Activated naive CD8-positive, alpha-beta T cell (primary cell): ENCODE data around the gene GADL1.

ENCODE experiments used
- H3K27ac Mint-ChIP-seq: one replicate; pipeline ENCODE4 v1.8.0; 2021; ENCODE audit warnings: mixed read lengths
- H3K27me3 Mint-ChIP-seq: one replicate; pipeline ENCODE4 v1.8.0; 2021; ENCODE audit warnings: mixed read lengths
- H3K36me3 Mint-ChIP-seq: one replicate; pipeline ENCODE4 v1.8.0; 2021; ENCODE audit warnings: mixed read lengths
- H3K4me1 Mint-ChIP-seq: one replicate; pipeline ENCODE4 v1.8.0; 2021; ENCODE audit warnings: low read depth, mixed read lengths
- H3K4me3 Mint-ChIP-seq: one replicate; pipeline ENCODE4 v1.8.0; 2021; ENCODE audit warnings: mild to moderate bottlenecking, mixed read lengths
- H3K9me3 Mint-ChIP-seq: one replicate; pipeline ENCODE4 v1.8.0; 2021; ENCODE audit warnings: low read depth, mixed read lengths

The GADL1 gene

GRCh38 chr3:30810625-30811024 is 83.8 kb downstream of the GADL1 start:
- no peak overlapping the region for H3K4me3 Mint-ChIP-seq
- no peak overlapping the region for H3K27ac Mint-ChIP-seq
- H3K36me3 Mint-ChIP-seq: peaks cover 2% of the 10 kb centered on the region
- peaks cover 4% of the 10 kb centered on the region for H3K27me3 Mint-ChIP-seq
- no peaks in the 10 kb centered on the region for H3K4me1 Mint-ChIP-seq
- H3K9me3 Mint-ChIP-seq: no peaks in the 10 kb centered on the region

DNA sequence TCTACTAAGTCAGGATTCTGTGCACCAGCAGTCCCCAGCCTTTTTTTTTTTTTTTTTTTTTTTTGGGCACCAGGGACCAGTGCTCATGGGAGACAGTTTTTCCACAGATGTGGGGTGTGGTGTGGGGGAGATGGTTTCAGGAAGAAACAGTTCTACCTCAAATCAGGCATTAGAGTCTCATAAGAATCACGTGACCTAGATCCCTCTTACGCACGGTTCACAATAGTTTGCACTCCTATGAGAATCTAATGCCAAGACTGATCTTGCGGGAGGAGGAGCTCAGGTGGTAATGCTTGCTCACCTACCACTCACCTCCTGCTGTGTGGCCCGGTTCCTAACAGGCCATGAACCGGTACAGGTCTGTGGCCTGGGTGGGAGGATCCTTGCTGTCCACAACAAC is 88.8 kb downstream of the GADL1 start:
- H3K4me3 Mint-ChIP-seq: no peak overlapping the region
- H3K36me3 Mint-ChIP-seq: peaks cover 2% of the 10 kb centered on the region
- H3K4me1 Mint-ChIP-seq: no peaks in the 10 kb centered on the region
- H3K27me3 Mint-ChIP-seq: peaks cover 2% of the 10 kb centered on the region
- H3K9me3 Mint-ChIP-seq: no peaks in the 10 kb centered on the region
- no peak overlapping the region for H3K27ac Mint-ChIP-seq

- Mint-ChIP-seq H3K27ac (no peak overlapping the region), H3K27me3 (peaks cover 2% of the 10 kb centered on the region), H3K4me1 (no peaks in the 10 kb centered on the region), H3K4me3 (no peak overlapping the region), H3K36me3 (peaks cover 2% of the 10 kb centered on the region), H3K9me3 (no peaks in the 10 kb centered on the region)
These were observed 89.5 kb downstream of the GADL1 start for GRCh38 chr3:30804984-30805383.

DNA sequence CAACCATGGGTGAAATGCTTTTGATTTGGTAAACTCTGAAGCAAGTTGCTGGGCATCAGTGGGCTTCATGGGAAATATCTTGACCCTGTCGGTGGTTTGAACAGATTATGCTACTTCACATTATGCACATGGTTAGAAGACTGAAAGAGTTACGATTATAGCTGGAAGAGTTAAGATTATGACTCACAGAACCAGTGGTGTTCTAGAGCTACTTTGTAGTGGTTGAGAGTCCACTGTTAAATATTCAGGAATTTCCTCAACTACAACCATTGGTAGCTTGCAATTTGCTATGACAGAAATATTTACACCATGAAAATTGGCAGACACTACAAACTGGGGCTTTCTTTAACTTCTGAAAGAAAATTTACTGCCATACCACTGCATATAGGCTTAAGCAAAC is 99.3 kb downstream of the GADL1 start:
- no peaks in the 10 kb centered on the region for H3K9me3 Mint-ChIP-seq
- H3K27me3 Mint-ChIP-seq: peaks cover 7% of the 10 kb centered on the region
- H3K36me3 Mint-ChIP-seq: no peaks in the 10 kb centered on the region
- H3K27ac Mint-ChIP-seq: no peak overlapping the region
- H3K4me1 Mint-ChIP-seq: no peaks in the 10 kb centered on the region
- no peak overlapping the region for H3K4me3 Mint-ChIP-seq

GRCh38 chr3:30793740-30794139 is 100.7 kb downstream of the GADL1 start:
- Mint-ChIP-seq H3K27me3 (peaks cover 7% of the 10 kb centered on the region), H3K36me3 (no peaks in the 10 kb centered on the region), H3K27ac (no peak overlapping the region), H3K9me3 (no peaks in the 10 kb centered on the region), H3K4me3 (no peak overlapping the region), H3K4me1 (no peaks in the 10 kb centered on the region)

- Mint-ChIP-seq H3K27me3 (peaks cover 7% of the 10 kb centered on the region), H3K27ac (no peak overlapping the region), H3K4me3 (no peak overlapping the region), H3K9me3 (no peaks in the 10 kb centered on the region), H3K36me3 (no peaks in the 10 kb centered on the region), H3K4me1 (no peaks in the 10 kb centered on the region)
These were observed 104.3 kb downstream of the GADL1 start for GRCh38 chr3:30790150-30790549.

DNA sequence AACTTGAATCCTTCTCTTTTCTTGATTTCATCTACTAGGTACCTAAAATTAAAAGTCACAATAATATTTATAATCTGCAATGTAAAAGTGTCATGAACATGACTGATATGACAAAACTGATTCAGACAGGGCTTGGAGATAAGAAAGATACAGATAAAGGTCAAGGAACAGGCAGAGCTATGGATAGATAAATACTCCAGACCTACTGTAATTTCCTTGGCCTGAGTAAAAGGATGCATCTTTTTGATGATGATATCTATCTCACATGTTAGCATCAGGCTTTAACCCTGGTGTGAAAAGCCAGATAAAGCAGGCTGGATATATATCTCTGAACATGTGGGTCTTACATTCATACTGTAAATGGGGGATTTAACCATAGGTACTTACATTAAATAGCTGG is 108.1 kb downstream of the GADL1 start:
- H3K36me3 Mint-ChIP-seq: no peaks in the 10 kb centered on the region
- H3K4me1 Mint-ChIP-seq: no peaks in the 10 kb centered on the region
- no peaks in the 10 kb centered on the region for H3K9me3 Mint-ChIP-seq
- peaks cover 3% of the 10 kb centered on the region for H3K27me3 Mint-ChIP-seq
- no peak overlapping the region for H3K27ac Mint-ChIP-seq
- H3K4me3 Mint-ChIP-seq: no peak overlapping the region

DNA sequence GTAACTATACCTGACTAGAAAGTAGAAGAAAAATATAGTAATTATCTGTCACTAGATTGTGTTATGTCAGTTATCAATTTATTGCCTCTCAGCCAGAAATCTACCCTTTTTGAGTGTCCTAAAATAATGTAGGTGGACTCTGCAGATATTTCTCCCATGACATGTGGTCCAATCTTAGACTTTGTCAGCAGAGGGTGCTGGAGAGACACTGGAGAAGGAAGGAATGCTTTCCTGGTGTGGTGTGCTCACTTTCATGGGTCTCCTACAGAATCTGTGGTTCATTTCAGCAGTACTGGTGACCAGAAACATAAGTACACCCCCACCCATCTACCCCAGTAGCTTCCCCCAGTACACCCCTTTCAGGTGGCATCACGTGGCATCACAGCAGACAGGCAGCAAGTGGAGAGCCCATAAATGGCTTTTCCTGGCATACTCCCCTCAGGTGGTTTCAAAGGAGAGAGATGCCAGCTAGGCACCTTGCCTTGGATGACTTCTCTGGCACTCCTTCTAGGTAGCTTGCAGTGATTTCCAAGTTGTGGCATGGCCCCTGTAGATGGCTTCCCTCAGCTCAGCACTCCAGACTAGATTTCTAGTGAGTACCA is 114.7 kb downstream of the GADL1 start:
- Mint-ChIP-seq H3K27ac (no peak overlapping the region), H3K9me3 (no peaks in the 10 kb centered on the region), H3K4me1 (no peaks in the 10 kb centered on the region)

DNA sequence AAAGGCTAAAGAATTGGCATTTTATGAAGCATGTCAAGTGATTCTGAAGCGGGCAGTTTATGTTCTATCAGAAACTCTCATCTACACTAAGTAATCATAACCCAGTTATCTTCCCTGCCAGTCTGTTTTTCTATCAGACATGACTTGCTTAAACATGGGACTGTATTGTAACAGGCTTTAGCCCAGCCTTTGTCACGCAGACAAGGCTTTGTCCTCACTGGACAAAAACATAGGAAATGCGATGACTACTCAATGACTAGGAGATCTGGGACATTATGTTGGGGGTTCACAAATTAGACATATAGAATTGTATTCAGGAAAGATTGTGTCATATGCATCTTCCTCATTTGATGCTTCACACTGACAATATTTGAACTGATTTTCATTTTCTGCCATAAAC is 115.5 kb downstream of the GADL1 start:
- no peaks in the 10 kb centered on the region for H3K4me1 Mint-ChIP-seq
- peaks cover 6% of the 10 kb centered on the region for H3K27me3 Mint-ChIP-seq
- H3K9me3 Mint-ChIP-seq: no peaks in the 10 kb centered on the region
- H3K36me3 Mint-ChIP-seq: no peaks in the 10 kb centered on the region
- H3K27ac Mint-ChIP-seq: no peak overlapping the region
- H3K4me3 Mint-ChIP-seq: no peak overlapping the region

More for the DNA sequence above, 114.7 kb downstream of the GADL1 start:
- Mint-ChIP-seq H3K36me3 (no peaks in the 10 kb centered on the region), H3K4me3 (no peak overlapping the region), H3K27me3 (peaks cover 6% of the 10 kb centered on the region)

DNA sequence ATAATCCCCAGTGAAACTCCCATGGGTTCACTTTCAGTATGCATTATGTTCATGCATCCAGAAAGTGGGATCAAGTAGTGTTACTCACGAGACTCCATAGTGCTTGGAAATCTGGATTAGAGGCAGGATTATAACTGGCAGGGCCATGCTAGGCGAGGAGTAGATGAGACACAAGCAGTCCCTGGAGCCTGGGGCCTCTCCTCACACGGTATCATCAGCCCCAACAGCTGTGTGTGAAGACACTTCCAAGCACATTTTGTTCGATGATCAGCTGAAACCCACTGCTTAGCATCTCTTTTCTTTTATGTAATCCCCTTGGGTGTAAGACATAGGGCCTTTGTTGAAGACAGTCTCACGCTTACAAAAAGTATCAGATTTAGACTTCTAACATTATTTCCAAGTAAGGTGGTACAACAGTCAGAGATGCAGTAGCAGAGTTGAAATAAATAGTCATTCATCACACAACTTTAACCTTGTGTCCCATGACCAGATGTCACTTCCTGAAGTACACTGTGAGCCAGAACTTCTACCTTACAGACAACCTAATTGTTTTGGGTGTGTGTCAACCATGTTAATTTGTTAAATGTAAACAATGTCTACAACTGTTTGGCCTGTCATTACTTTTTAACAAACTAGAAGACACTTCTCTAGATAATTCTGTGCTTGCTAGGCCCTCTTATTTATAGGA is 116.9 kb downstream of the GADL1 start:
- H3K27ac Mint-ChIP-seq: no peak overlapping the region
- no peaks in the 10 kb centered on the region for H3K9me3 Mint-ChIP-seq
- peaks cover 8% of the 10 kb centered on the region for H3K27me3 Mint-ChIP-seq
- H3K4me1 Mint-ChIP-seq: no peaks in the 10 kb centered on the region
- no peak overlapping the region for H3K4me3 Mint-ChIP-seq
- H3K36me3 Mint-ChIP-seq: no peaks in the 10 kb centered on the region

DNA sequence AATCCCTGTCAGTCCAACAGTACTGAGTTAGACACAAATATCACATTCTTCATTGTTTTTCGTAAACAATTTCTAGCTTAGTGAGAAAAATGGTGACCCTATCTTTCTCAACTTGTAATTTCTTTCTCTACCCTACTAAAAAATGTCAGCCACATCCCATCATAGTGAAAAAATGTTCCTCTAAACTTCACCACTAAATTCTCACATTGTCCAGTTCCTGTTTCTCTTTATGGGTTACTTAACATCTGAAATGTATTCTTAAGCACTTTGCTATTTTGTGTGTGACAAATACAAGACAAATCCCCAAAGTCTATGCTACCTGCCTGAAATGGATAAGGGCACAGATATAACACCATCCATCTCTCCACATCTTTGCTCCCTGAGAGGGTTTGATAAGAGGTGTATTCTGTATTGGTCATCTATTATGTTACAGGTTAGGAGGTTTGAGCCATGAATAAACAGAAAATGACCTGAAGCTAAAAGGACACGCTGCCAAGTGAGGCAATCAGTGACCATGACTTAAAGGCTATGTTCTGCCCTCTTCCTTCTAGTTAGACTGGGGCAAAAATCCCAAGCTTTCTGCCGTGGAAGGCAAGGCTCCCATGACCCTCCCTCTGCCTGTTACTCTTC is 118.2 kb downstream of the GADL1 start:
- H3K4me1 Mint-ChIP-seq: no peaks in the 10 kb centered on the region
- no peak overlapping the region for H3K4me3 Mint-ChIP-seq
- H3K36me3 Mint-ChIP-seq: no peaks in the 10 kb centered on the region
- H3K27ac Mint-ChIP-seq: no peak overlapping the region
- no peaks in the 10 kb centered on the region for H3K9me3 Mint-ChIP-seq
- H3K27me3 Mint-ChIP-seq: peaks cover 5% of the 10 kb centered on the region

DNA sequence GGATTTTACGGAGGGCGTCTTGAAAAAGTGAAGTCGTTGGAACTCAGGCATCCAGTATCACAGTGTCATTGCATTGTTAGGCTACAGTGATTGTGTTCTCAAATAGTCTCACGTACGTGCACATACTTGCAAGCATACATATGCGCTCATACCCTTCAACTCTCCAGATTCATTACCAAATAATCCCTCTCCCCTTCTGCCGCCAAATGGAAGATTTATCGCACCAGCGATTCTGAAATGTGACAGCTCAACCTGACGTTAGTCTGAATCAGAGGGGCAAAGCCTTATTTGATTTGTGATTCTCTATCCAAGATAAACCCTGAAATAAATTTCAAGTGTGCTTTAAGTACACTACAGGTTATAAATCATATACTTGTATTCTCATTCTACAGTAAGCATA is 119.4 kb downstream of the GADL1 start:
- H3K9me3 Mint-ChIP-seq: no peaks in the 10 kb centered on the region
- no peak overlapping the region for H3K27ac Mint-ChIP-seq
- H3K27me3 Mint-ChIP-seq: peaks cover 2% of the 10 kb centered on the region
- H3K36me3 Mint-ChIP-seq: no peaks in the 10 kb centered on the region
- H3K4me3 Mint-ChIP-seq: no peak overlapping the region
- H3K4me1 Mint-ChIP-seq: no peaks in the 10 kb centered on the region

DNA sequence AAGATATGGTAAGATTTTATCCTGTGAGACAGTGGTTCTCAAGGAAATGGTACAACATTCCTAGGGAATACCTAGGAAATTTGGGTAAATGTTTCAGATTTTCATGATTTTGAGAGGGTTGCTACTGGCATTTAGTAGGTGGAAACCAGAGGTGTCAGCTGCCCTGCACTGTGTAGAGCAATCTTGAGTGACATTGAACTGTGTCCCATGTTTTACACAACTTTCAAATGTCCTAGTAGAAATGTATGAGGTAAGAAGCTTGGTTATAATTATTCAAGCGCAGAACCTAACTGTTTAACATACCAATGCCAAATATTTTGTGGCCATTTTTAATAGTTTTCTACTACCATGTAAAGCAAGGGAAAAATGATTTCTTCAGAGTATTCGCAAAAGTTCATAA is 120.4 kb downstream of the GADL1 start:
- Mint-ChIP-seq H3K4me1 (no peaks in the 10 kb centered on the region), H3K9me3 (no peaks in the 10 kb centered on the region), H3K36me3 (no peaks in the 10 kb centered on the region), H3K27ac (no peak overlapping the region), H3K27me3 (peaks cover 2% of the 10 kb centered on the region), H3K4me3 (no peak overlapping the region)

DNA sequence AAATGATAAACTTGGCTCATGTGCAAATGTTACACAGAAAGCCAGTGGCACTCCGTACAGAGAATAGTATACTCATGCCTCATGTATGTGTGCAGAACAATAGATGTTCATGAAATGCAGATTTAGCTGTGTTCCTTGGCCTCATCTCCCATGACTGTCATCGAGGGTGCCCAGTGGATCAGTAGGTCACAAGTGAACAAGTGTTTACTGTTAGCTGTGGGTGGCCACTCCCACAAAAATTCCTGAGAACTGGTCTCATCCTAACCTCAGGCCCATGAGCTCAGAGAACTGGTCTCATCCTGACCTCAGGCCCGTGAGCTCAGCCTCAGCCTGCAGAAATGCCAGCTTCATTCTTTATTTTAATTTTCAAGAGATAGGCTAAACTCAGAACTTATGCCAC is 124.1 kb downstream of the GADL1 start:
- Mint-ChIP-seq H3K4me1 (peaks cover 3% of the 10 kb centered on the region), H3K27me3 (peaks cover 2% of the 10 kb centered on the region), H3K36me3 (no peaks in the 10 kb centered on the region), H3K27ac (no peak overlapping the region), H3K9me3 (no peaks in the 10 kb centered on the region), H3K4me3 (no peak overlapping the region)

DNA sequence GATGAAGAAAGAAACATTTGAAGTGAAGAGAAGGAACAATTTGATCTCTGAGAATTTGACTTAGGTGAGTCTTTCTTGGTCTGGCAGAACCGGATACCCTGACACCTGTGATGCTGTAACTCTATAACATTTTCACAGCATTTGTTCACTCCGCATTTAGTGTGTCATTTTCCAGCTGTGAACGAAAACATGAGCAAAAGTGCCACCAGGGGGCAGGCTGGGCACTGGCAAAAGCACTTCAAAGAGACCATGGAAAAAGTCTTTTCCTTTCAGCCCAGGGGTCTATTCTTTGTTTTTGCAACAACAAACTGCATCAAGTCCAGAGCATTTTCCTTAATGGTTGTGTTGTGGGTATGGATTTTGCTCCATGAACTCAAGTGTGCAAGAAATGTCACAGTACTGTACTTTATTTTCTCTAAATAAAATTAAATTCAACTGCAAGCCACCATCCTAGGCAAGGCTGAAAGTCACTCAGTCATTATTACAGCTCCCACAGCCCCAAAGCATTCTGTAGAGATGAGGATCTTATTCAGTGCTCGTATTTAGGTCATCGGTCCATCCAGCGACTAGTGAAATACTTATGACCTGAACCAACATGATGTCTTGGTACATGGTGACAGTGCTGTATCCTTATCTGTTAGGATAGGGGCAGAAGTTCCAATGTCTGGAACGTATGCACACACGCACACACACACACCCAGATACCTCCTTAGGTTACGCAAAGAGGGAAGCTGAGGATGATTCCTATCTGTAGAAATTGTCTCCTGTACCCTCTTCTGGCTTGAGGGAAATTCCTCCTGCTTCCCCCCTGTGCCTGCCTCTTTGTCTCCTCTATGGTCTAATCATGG is 125.5 kb downstream of the GADL1 start:
- Mint-ChIP-seq H3K27me3 (peaks cover 2% of the 10 kb centered on the region), H3K4me3 (no peak overlapping the region), H3K27ac (no peak overlapping the region), H3K36me3 (no peaks in the 10 kb centered on the region), H3K4me1 (peaks cover 3% of the 10 kb centered on the region), H3K9me3 (no peaks in the 10 kb centered on the region)
